Measurements from ENCODE around the gene CACNA1C.

Gene CACNA1C

DNA sequence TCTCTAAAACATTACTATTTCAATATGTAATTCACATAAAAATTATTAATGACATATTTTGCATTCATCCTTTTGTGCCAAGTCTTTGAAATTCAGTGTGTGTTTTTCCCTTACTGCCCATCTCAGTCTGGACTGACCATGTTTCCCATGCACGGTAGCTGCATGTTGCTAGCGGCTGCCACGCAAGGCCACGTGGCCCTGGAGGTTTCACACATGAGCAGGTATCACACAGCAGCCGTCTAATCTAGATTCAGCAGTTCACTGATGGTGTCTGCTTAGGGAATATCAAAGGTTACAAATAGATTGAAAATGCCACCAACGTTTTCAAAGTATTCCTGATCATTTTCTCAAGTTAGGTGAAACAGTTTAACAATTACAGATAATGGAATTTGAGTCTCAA, 507.1 kb downstream of the CACNA1C start:
- no peak for DNase-seq (ENCODE audit: low spot score)

DNA sequence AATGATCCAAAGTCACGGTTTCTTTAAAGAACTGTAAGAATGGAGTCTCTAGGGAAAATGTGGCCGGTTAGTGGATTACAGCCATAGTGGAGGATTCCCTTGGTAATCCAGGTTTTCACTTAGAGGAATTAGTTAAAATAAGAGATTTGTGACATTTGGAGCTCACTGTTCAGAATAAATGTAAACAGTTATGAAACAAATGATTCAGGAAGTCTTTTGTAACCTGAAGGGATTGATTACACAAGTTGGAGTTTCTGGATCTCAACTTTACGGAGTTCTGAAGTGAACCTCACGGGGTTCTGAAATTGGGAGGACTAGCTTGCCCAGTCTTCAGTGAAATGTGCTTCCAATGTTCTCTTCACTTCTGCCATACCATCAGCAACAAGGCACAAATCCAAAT, 507.6 kb downstream of the CACNA1C start:
- no peak for DNase-seq (ENCODE audit: low spot score)

DNA sequence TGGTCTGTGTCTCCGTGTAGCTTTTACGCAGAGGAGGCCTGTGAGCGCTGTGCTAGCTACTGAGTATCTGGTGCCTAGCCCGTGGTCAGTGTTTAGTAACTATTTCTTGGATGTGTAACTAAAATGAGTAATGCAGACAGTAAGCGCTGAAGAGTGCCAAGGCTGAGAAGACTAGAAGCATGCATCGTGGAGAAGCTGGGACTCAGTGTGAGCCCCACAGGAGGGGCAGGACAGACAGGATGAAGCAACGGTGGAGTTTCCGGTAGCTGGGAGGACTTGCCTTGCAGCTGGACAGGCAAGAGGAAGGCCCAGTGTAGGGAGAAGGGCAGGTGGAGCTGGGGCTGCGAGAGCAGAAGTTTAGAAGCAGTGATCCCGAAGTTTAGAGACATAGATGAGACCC, 508.6 kb downstream of the CACNA1C start:
- DNase-seq (ENCODE audit: low spot score): no peak

DNA sequence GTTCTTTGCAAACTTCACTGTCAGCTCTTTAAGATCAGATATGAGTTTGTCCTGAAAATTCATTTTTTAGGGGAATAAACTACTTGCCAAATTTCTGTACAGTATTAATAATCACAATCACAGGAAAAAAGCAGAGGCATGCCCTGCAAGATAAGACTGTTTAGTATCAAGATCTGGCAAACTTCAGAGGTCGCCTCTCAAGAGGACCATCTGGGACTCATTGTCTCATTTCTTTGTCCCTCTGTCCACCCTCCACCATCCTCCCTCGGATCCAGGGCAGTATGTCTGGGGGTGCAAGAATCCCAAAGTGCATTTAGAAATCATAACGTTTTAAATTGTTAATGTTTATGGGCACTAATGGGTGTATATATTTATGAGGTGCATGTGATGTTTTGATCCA, 509.6 kb downstream of the CACNA1C start:
- no peak for DNase-seq (ENCODE audit: low spot score)

GRCh38 chr12:2563709-2564108, 510.9 kb downstream of the CACNA1C start:
- DNase-seq (ENCODE audit: low spot score): no peak

DNA sequence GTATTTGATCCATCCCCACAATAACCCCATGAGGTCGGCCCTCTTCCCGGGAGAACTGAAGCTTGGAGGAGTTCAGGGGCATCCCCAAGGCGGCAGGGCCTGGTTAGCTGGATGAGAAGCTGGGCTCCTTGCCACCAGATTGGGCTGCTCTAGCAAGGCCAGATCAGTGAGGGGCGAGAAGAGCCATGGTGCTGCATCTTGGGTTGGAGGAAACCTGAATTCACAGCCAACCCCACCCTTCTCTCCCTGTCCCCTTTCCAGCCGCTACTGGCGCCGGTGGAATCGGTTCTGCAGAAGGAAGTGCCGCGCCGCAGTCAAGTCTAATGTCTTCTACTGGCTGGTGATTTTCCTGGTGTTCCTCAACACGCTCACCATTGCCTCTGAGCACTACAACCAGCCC, 513.4 kb downstream of the CACNA1C start:
- DNase-seq (ENCODE audit: low spot score): no peak

DNA sequence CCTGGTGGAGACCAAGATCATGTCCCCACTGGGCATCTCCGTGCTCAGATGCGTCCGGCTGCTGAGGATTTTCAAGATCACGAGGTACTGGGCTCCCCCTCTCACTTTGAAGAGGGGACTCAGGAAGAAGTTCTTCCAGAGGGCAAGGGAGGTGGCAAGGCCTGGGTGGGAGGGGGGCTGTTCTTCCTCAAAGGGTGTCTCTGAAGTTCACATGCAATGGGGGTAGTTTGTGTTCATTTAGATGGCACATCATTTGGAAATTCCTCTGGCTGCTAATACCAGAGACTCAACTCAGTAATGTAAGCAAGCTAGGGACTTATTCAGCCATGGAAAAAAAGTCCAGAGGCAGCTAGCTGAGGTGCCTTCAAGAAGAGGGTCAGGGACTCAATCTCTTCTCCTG, 514.9 kb downstream of the CACNA1C start:
- DNase-seq (ENCODE audit: low spot score): no peak

GRCh38 chr12:2570562-2570961, 517.8 kb downstream of the CACNA1C start:
- DNase-seq (ENCODE audit: low spot score): no peak

GRCh38 chr12:2574355-2574935, 521.7 kb downstream of the CACNA1C start:
- DNase-seq (ENCODE audit: low spot score): no peak

GRCh38 chr12:2575245-2575644, 522.5 kb downstream of the CACNA1C start:
- no peak for DNase-seq (ENCODE audit: low spot score)

DNA sequence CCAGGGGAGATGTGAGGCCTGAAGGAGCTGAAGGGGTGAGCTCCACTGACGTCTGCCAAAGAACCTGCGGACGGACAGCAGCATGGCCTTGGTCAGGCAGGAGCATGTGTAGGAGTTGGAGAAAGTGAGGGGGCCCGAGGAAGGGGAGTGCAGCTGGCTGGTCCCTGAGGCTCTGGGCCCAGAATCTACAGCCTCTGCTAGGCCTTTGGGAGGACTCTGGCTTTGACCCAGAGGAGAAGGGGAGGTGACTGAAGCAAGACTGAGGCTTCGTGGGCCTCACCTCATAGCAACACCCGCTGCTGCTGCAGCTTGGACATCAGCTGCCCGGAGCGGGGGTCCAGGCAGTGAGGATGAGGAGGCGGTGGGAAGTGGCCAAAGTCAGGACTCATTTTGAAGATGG, 525.4 kb downstream of the CACNA1C start:
- no peak for DNase-seq (ENCODE audit: low spot score)

DNA sequence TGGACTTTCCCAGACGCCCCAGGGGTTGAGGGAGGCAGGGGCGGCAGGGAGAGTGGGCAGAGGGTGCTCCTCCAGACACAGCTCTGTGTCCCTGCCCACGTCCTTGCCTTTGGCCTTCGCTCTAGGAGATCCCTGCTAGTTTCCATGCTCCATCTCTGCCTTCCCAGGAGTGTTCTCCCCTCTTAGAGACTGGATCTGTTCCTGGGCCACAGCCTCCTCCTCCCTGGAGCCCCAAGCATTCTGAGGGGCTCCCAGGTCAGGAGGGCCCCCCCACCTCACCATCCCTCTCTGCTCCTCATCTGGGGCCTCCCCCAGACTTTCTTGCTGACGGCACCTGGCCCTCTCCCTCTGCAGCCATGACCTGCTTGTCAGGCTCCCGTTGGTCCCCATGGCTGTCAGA, 526.0 kb downstream of the CACNA1C start:
- no peak for DNase-seq (ENCODE audit: low spot score)

GRCh38 chr12:2580821-2581220, 528.0 kb downstream of the CACNA1C start:
- no peak for DNase-seq (ENCODE audit: low spot score)

- no peak for DNase-seq (ENCODE audit: low spot score)
These were observed 528.7 kb downstream of the CACNA1C start for GRCh38 chr12:2581293-2582045.

GRCh38 chr12:2582631-2583030, 529.8 kb downstream of the CACNA1C start:
- DNase-seq (ENCODE audit: low spot score): no peak

GRCh38 chr12:2583091-2583497, 530.3 kb downstream of the CACNA1C start:
- DNase-seq (ENCODE audit: low spot score): peak; percentile 59

- DNase-seq (ENCODE audit: low spot score): no peak
These were observed 531.0 kb downstream of the CACNA1C start for GRCh38 chr12:2583642-2584401.

DNA sequence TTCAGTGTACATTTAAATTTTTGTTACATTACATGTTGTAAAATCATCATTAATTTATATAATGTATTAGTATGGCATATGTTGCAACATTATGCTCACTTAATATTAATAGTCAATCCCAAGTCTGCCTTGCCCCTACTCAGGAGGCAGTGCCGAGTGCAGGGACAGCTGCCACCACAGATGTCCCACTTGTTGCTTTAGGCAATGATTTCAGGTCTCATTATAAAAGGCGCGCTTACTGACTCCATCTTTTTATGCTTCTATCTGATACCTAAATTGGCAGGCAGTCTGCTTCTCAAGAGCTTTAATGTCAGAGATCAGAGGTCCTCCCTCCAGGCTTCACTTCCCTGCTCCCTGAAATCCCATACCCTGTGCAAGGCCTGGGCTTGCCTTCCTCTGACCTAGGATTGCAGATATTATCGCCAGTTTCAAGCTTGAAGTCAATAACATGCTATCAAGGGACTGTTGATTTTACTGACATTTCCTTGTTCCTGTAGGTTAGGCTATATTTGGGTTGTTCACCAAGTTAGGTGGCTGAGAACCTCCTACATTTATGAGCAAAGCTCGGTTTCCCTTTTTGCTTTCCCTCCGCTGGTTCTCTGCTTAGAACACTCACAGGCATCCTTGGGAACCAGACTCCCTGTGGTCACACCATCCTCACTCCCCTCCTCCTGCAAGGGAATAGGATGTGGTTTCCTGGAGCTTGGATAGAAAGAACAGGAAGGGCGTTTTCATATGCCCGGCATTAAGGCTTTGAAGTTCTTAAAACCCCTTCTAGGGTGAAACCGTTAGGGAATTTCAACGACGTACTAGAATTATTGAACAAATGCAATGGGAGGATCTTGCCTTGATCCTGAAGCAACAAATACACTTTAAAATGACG, 533.6 kb downstream of the CACNA1C start:
- no peak for DNase-seq (ENCODE audit: low spot score)

DNA sequence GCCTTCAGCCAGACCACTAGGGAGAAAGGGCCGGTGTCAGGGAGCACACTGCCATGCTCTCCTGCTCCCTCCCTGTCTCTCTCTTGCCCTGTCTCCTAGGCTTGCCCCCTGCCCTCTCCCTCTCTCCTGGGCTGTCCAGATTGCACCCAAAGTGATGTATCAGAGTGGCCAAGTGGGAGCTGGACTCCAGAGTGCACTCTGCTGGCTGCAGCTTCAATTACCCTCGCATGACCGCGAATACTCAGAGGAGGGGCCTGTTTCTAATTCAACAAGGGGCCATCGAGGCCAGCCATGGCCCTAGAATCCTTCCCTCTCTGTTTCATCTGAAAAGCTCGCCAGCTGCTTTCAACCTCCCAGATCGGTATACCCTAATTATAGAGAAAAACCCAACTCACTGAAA, 535.6 kb downstream of the CACNA1C start:
- DNase-seq (ENCODE audit: low spot score): no peak

DNA sequence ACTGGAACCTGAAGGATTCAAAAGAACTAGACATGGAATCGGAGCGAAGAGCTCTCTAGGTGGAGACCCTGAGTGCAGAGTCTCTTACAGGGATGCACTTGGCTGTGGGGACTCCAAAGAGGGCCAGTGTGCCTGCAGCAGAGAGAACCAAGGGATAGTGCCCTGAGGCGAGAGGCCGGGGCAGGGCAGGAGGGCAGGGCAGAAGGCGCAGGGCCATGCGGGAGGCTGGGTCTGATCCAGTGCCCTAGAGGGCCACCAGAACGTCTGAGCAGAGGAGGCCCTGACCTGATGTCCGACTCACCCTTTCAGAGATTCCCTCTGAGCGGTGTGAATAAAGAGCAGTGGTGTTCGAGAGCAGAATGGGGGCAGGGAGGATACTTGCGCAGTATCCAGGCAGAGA, 536.6 kb downstream of the CACNA1C start:
- DNase-seq (ENCODE audit: low spot score): no peak

DNA sequence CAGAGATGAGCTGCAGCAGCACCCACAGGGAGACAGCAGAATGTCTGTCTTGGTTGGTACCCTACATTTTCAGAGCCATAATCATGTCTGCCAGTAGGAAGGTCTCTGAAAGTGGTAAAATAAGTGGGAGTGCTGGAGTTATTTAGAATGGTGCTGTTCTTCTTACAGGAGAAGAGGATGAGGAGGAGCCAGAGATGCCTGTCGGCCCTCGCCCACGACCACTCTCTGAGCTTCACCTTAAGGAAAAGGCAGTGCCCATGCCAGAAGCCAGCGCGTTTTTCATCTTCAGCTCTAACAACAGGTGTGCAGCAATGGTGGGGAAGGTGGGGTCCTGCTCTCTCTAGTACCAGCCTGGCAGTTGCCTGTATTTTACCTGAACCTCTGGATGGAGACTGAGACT, 540.3 kb downstream of the CACNA1C start:
- no peak for DNase-seq (ENCODE audit: low spot score)

DNA sequence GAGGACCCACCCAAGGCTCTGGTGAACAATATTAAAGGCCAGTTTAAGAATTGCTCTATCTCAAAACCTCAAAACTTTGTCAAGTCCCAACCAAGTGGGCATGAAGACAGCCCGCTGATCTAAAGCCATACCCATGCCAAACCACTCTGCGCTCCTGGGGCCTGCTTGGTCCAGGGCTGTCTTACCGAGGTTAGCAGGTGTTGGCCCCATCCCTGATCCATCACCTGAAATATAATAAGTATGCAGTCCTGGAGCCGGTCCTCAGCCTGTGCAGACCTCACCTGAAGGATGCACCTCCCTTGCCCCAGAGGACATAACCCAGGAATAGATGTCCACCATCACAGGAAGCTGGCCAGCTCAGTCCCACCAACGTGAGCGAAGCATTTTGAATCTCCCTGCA, 543.7 kb downstream of the CACNA1C start:
- DNase-seq (ENCODE audit: low spot score): no peak

Measured in LoVo (cell line).